D721Med (cell line): ENCODE measurements around the gene PLXDC1.
"Not testable (repeated sequence)": the region's sequence is repeated elsewhere in the genome, so short reads cannot be mapped to it uniquely, and the experiment has no call there.

Experiments
- DNase-seq: peaks from one replicate; pipeline ENCODE4 v3.0.0; 2011; ENCODE audit warnings: low spot score; ENCODE audit not compliant: insufficient read length
- FAIRE-seq: peaks from 2 replicates; lab custom pipeline; 2011; peaks lifted over from hg19 to GRCh38; lab: Jason Lieb, UNC
- TF ChIP-seq, protein P1 (sequence below): IDR thresholded peaks from 2 replicates; pipeline ENCODE4 v1.5.1; 2012; ENCODE audit warnings: mild to moderate bottlenecking, control low read depth; ENCODE audit not compliant: insufficient read depth; ENCODE audit errors: missing control alignments

The PLXDC1 gene

GRCh38 chr17:39057701-39058206 lies 93.7 kb downstream of the PLXDC1 start:
- TF ChIP-seq, protein P1, sequence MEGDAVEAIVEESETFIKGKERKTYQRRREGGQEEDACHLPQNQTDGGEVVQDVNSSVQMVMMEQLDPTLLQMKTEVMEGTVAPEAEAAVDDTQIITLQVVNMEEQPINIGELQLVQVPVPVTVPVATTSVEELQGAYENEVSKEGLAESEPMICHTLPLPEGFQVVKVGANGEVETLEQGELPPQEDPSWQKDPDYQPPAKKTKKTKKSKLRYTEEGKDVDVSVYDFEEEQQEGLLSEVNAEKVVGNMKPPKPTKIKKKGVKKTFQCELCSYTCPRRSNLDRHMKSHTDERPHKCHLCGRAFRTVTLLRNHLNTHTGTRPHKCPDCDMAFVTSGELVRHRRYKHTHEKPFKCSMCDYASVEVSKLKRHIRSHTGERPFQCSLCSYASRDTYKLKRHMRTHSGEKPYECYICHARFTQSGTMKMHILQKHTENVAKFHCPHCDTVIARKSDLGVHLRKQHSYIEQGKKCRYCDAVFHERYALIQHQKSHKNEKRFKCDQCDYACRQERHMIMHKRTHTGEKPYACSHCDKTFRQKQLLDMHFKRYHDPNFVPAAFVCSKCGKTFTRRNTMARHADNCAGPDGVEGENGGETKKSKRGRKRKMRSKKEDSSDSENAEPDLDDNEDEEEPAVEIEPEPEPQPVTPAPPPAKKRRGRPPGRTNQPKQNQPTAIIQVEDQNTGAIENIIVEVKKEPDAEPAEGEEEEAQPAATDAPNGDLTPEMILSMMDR: no peak
- FAIRE-seq (no peak), DNase-seq (no peak)

- no peak for DNase-seq
- TF ChIP-seq, protein P1: no peak
- FAIRE-seq: no peak
Measured at GRCh38 chr17:39054111-39054645, 97.3 kb downstream of the PLXDC1 start.

- not testable (repeated sequence) for FAIRE-seq, DNase-seq
Measured at GRCh38 chr17:39052423-39052822, 99.0 kb downstream of the PLXDC1 start.

DNA sequence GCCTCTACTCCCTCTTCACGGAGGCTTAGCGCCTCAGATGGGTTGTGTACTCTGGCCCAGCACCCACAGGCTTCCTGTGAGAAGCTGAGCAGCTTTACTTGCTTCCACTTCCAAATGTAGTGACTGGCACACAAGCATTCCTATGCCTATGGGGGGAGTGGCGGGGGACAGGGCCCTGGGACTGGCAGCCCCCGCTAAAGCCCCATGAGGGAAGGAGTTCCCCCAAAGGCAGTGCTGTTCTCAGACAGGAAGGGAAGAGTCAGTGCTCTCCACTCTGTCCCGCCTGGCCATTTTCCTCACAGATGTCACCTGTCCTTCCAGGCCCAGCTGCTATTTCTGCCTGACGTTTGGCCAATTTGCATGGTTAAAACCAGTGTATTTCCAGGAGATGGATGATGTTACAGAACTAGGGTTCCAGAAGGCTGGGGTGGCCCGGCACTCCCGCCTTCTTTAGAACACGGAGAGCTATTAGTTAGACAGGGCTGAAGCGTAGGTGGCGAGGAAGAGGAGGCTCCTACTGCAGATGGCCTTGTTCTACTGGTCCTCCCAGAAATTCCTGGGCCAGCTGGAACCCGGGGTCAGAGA lies 100.3 kb downstream of the PLXDC1 start:
- TF ChIP-seq, protein P1: no peak
- DNase-seq (no peak), FAIRE-seq (no peak)

GRCh38 chr17:39045948-39046679 lies 105.3 kb downstream of the PLXDC1 start:
- no peak for DNase-seq
- TF ChIP-seq, protein P1: no peak
- no peak for FAIRE-seq

DNA sequence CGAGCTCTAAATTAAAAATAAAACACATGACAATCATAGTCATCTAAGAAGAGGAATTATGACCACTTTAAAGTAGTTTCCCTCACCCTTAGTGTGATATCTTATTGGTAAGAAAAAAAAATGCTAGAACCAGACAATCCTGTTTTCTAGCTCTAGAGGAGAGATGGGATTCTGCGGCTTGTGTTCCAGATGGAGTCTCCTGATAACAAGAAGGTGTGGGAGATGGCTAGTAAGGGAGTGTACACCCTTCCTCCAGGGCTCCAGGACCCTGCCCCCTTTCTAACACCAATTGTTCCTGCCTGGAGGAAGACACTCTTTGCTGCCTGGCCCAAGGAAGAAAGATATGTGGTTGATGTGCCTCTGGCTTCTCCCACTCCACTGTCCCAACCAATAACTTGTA lies 115.4 kb downstream of the PLXDC1 start:
- no peak for DNase-seq
- no peak for FAIRE-seq
- TF ChIP-seq, protein P1: no peak

- not testable (repeated sequence) for FAIRE-seq, DNase-seq
Measured at GRCh38 chr17:39035578-39035977, 115.9 kb downstream of the PLXDC1 start.

- TF ChIP-seq, protein P1: no peak
- DNase-seq (no peak), FAIRE-seq (no peak)
Measured at GRCh38 chr17:39028690-39029089, 122.7 kb downstream of the PLXDC1 start.
